ENCODE results near the gene FMN1. TPM values are rescaled to one million over a fixed set of nuclear protein-coding genes. Genes with fewer than 3 reads are reported as not detected.

Gene FMN1
- total RNA-seq, 6 donors from 2014 or later: 20.2 to 176 (median 53.8) TPM

- ATAC-seq (ENCODE audit: low FRiP score in 2 of 2) (no peak), DNase-seq (no peak)
- no peaks in the 10 kb centered on the region for H3K27me3 ChIP-seq
- H3K9me3 ChIP-seq: no peaks in the 10 kb centered on the region
- 86% methylated on average over 1 of the region's 1 CpG for WGBS, 2 donors
- no peaks in the 10 kb centered on the region for H3K4me1 ChIP-seq
- H3K27ac ChIP-seq: no peak overlapping the region
- H3K36me3 ChIP-seq: no peaks in the 10 kb centered on the region
- H3K4me3 ChIP-seq: no peak overlapping the region
- TF ChIP-seq POLR2A (IDR thresholded peaks at IDR 0.05): no peak
- TF ChIP-seq, protein P1, sequence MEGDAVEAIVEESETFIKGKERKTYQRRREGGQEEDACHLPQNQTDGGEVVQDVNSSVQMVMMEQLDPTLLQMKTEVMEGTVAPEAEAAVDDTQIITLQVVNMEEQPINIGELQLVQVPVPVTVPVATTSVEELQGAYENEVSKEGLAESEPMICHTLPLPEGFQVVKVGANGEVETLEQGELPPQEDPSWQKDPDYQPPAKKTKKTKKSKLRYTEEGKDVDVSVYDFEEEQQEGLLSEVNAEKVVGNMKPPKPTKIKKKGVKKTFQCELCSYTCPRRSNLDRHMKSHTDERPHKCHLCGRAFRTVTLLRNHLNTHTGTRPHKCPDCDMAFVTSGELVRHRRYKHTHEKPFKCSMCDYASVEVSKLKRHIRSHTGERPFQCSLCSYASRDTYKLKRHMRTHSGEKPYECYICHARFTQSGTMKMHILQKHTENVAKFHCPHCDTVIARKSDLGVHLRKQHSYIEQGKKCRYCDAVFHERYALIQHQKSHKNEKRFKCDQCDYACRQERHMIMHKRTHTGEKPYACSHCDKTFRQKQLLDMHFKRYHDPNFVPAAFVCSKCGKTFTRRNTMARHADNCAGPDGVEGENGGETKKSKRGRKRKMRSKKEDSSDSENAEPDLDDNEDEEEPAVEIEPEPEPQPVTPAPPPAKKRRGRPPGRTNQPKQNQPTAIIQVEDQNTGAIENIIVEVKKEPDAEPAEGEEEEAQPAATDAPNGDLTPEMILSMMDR (IDR thresholded peaks at IDR 0.05): no peak
- TF ChIP-seq POLR2AphosphoS5 (IDR thresholded peaks at IDR 0.05): no peak
- TF ChIP-seq EP300 (IDR thresholded peaks at IDR 0.05): no peak
These were observed 261.3 kb downstream of the FMN1 start for GRCh38 chr15:32933236-32933635.

DNA sequence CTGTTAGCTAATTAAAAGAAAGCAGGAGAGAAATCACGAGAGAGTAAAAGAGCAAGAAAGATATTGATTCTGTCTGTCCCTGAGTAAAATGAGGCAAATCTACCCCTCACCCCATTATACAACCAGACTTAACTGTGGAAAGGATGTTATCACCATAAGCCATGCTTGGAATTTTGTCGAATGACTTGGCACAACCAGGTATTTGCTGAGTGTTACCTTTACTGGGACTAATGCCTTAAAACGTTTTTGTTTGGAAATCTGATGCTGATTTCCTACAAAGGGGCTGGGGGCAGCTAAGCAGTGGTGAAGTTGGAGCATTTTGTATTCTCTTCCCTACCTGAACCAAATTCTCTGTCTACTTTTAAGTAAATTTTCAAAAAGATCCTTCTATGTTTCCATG, 265.6 kb downstream of the FMN1 start:
- Histone ChIP-seq H3K27ac (no peak overlapping the region), H3K9me3 (no peaks in the 10 kb centered on the region), H3K4me1 (no peaks in the 10 kb centered on the region), H3K36me3 (no peaks in the 10 kb centered on the region), H3K27me3 (no peaks in the 10 kb centered on the region), H3K4me3 (no peak overlapping the region)
- WGBS, 2 donors: 48 to 63% methylated on average over 3 of the region's 3 CpGs
- TF ChIP-seq EP300 (IDR thresholded peaks at IDR 0.05) (no peak), POLR2A (IDR thresholded peaks at IDR 0.05) (no peak), POLR2AphosphoS5 (IDR thresholded peaks at IDR 0.05) (no peak)
- TF ChIP-seq, protein P1 (IDR thresholded peaks at IDR 0.05): no peak
- no peak for DNase-seq
- no peak for ATAC-seq (ENCODE audit: low FRiP score in 2 of 2)

- 87 to 89% methylated on average over 4 of the region's 4 CpGs for WGBS, 2 donors
- no peak for DNase-seq
These were observed 267.4 kb downstream of the FMN1 start for GRCh38 chr15:32927124-32927523.

DNA sequence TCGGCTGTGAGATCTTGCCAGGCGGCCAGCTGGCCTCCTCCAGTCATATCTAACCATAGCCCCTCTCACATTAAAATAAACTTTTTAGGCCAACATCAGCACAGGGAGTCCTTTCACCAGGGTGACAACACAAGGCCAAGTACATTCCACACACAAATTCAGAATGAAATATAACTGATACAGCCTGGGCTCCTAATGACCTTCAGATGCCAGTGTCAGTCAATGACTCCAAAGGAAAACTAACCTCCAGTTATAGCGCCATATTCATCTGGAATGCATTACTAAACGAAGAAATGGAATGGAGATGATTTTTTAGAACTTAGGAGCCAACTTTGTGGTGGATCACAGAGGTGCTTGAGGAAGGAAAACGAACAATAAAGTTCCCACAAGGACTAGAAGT, 271.3 kb downstream of the FMN1 start:
- Histone ChIP-seq H3K4me1 (no peaks in the 10 kb centered on the region), H3K27ac (no peak overlapping the region), H3K4me3 (no peak overlapping the region), H3K9me3 (no peaks in the 10 kb centered on the region), H3K27me3 (no peaks in the 10 kb centered on the region), H3K36me3 (no peaks in the 10 kb centered on the region)
- 78 to 80% methylated on average over 5 of the region's 5 CpGs for WGBS, 2 donors
- TF ChIP-seq POLR2A (IDR thresholded peaks at IDR 0.05) (no peak), EP300 (IDR thresholded peaks at IDR 0.05) (no peak), POLR2AphosphoS5 (IDR thresholded peaks at IDR 0.05) (no peak)
- TF ChIP-seq, protein P1 (IDR thresholded peaks at IDR 0.05): no peak
- DNase-seq: no peak
- ATAC-seq (ENCODE audit: low FRiP score in 2 of 2): no peak

More at GRCh38 chr15:32927124-32927523, 267.4 kb downstream of the FMN1 start:
- no peak for TF ChIP-seq EP300 (IDR thresholded peaks at IDR 0.05)
- no peak for TF ChIP-seq POLR2A (IDR thresholded peaks at IDR 0.05)
- TF ChIP-seq, protein P1 (IDR thresholded peaks at IDR 0.05): no peak
- no peak for TF ChIP-seq POLR2AphosphoS5 (IDR thresholded peaks at IDR 0.05)
- Histone ChIP-seq H3K27me3 (no peaks in the 10 kb centered on the region), H3K9me3 (no peaks in the 10 kb centered on the region), H3K27ac (no peak overlapping the region), H3K4me3 (no peak overlapping the region), H3K36me3 (no peaks in the 10 kb centered on the region), H3K4me1 (no peaks in the 10 kb centered on the region)
- no peak for ATAC-seq (ENCODE audit: low FRiP score in 2 of 2)

- DNase-seq (no peak), ATAC-seq (ENCODE audit: low FRiP score in 2 of 2) (no peak)
- Histone ChIP-seq H3K27me3 (no peaks in the 10 kb centered on the region), H3K9me3 (no peaks in the 10 kb centered on the region), H3K4me3 (no peak overlapping the region), H3K4me1 (no peaks in the 10 kb centered on the region), H3K27ac (no peak overlapping the region), H3K36me3 (no peaks in the 10 kb centered on the region)
- WGBS, 2 donors: 89 to 94% methylated on average over 3 of the region's 3 CpGs
- TF ChIP-seq, protein P1 (IDR thresholded peaks at IDR 0.05): no peak
These were observed 272.0 kb downstream of the FMN1 start for GRCh38 chr15:32922541-32922940.

Data from upper lobe of left lung (tissue), 6 donors.